Measurements from ENCODE around the gene COL5A1. TPM values are rescaled to one million over a fixed set of nuclear protein-coding genes. Genes with fewer than 3 reads are reported as not detected.

COL5A1 gene
- total and polyA plus RNA-seq, 2 experiments from 2014 or later: 2.5 to 13.1 TPM

- TF ChIP-seq REST (IDR thresholded peaks at IDR 0.05; ENCODE audit: unreplicated experiment) (no peak), POLR2AphosphoS5 (IDR thresholded peaks at IDR 0.05; ENCODE audit: low read depth) (no peak), ZNF462 (CRISPR knock-in tag; IDR thresholded peaks at IDR 0.05) (no peak), JUNB (IDR thresholded peaks at IDR 0.05; ENCODE audit: unreplicated experiment) (no peak), STAT1 (IDR thresholded peaks at IDR 0.05; ENCODE audit: unreplicated experiment) (no peak), CTCF (conservative IDR thresholded peaks at IDR 0.05; ENCODE audit: low read depth in 2 of 2) (no peak), NANOG (IDR thresholded peaks at IDR 0.05; ENCODE audit: borderline replicate concordance) (no peak), EZH2phosphoT487 (IDR thresholded peaks at IDR 0.05; ENCODE audit: unreplicated experiment) (no peak), ETS1 (IDR thresholded peaks at IDR 0.05) (no peak), EZH2 (IDR thresholded peaks at IDR 0.05; ENCODE audit: low read depth, unreplicated experiment) (no peak), ZNF114 (CRISPR knock-in tag; IDR thresholded peaks at IDR 0.05) (no peak), ZNF331 (CRISPR knock-in tag; IDR thresholded peaks at IDR 0.05; ENCODE audit: low read depth) (no peak), CREB1 (CRISPR knock-in tag; IDR thresholded peaks at IDR 0.05; ENCODE audit: low read depth) (no peak)
- H4K20me1 ChIP-seq (replicated peaks; ENCODE audit: insufficient read depth): no peaks in the 10 kb centered on the region
- H3K4me3 ChIP-seq: no peak overlapping the region
- H3K36me3 ChIP-seq (ENCODE audit: insufficient read depth): no peaks in the 10 kb centered on the region
- no peaks in the 10 kb centered on the region for H3K36me3 Mint-ChIP-seq (ENCODE audit: low read depth)
- no peak overlapping the region for H3K27ac Mint-ChIP-seq
- H3K4me1 Mint-ChIP-seq: peaks cover 24% of the 10 kb centered on the region
- no peak overlapping the region for H3K27ac ChIP-seq (ENCODE audit: low read depth)
- H3K9me3 Mint-ChIP-seq: no peaks in the 10 kb centered on the region
- H3K4me2 ChIP-seq: no peak overlapping the region
- H3K4me3 Mint-ChIP-seq: no peak overlapping the region
- ATAC-seq: peak; percentile 44
- no peaks in the 10 kb centered on the region for H3K27me3 ChIP-seq (ENCODE audit: insufficient read depth)
- H2AFZ ChIP-seq: no peak overlapping the region
- H3K9me2 ChIP-seq (ENCODE audit: insufficient read depth): no peaks in the 10 kb centered on the region
- no peaks in the 10 kb centered on the region for H3K27me3 Mint-ChIP-seq (ENCODE audit: insufficient read depth, low read depth, poor library complexity)
- H3K79me2 ChIP-seq (replicated peaks; ENCODE audit: insufficient read depth): no peaks in the 10 kb centered on the region
- peak; percentile 15 for DNase-seq (ENCODE audit: low spot score)
- no peaks in the 10 kb centered on the region; the same call in 1 of the 2 replicates for H3K4me1 ChIP-seq (ENCODE audit: insufficient read depth)
- H3F3A ChIP-seq (replicated peaks; ENCODE audit: low read depth): no peaks in the 10 kb centered on the region
These were observed 143.1 kb downstream of the COL5A1 start for GRCh38 chr9:134784577-134785305.

All from GM23338 (cell line).